Measurements from ENCODE around the gene UNC13C.

DNA sequence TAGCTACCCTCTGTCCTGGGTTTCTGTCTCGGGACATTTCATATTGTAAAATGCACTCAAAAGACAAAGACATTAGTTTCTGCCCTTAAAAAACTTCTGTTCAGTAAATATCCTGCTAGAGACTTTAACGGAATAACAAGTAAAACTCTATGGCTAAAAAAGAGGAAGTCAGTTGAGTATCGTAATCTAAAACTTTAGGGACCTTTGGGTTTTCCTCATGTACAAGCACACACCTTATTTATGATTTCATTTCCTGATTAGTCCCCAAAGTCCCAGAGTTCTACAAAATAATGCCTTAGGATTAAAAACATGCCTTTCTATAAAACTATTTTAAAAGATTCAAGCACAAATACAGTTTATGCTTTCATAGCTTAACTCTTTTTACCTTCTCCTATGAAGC, 585.9 kb downstream of the UNC13C start:
- TF ChIP-seq RAD21 (IDR thresholded peaks at IDR 0.05; ENCODE audit: low read length) (no peak), EP300 (IDR thresholded peaks at IDR 0.05; ENCODE audit: borderline replicate concordance in 1 of 2, low read depth in 1 of 2, low read length in 1 of 2) (no peak), GATA2 (CRISPR knock-in tag; IDR thresholded peaks at IDR 0.05) (no peak), POLR2AphosphoS5 (IDR thresholded peaks at IDR 0.05; ENCODE audit: low read depth, low read length) (no peak), CHD2 (IDR thresholded peaks at IDR 0.05; ENCODE audit: low read length, partially characterized antibody) (no peak)
- TF ChIP-seq, protein P1, sequence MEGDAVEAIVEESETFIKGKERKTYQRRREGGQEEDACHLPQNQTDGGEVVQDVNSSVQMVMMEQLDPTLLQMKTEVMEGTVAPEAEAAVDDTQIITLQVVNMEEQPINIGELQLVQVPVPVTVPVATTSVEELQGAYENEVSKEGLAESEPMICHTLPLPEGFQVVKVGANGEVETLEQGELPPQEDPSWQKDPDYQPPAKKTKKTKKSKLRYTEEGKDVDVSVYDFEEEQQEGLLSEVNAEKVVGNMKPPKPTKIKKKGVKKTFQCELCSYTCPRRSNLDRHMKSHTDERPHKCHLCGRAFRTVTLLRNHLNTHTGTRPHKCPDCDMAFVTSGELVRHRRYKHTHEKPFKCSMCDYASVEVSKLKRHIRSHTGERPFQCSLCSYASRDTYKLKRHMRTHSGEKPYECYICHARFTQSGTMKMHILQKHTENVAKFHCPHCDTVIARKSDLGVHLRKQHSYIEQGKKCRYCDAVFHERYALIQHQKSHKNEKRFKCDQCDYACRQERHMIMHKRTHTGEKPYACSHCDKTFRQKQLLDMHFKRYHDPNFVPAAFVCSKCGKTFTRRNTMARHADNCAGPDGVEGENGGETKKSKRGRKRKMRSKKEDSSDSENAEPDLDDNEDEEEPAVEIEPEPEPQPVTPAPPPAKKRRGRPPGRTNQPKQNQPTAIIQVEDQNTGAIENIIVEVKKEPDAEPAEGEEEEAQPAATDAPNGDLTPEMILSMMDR (IDR thresholded peaks at IDR 0.05) = no peak
- TF ChIP-seq, protein P2, sequence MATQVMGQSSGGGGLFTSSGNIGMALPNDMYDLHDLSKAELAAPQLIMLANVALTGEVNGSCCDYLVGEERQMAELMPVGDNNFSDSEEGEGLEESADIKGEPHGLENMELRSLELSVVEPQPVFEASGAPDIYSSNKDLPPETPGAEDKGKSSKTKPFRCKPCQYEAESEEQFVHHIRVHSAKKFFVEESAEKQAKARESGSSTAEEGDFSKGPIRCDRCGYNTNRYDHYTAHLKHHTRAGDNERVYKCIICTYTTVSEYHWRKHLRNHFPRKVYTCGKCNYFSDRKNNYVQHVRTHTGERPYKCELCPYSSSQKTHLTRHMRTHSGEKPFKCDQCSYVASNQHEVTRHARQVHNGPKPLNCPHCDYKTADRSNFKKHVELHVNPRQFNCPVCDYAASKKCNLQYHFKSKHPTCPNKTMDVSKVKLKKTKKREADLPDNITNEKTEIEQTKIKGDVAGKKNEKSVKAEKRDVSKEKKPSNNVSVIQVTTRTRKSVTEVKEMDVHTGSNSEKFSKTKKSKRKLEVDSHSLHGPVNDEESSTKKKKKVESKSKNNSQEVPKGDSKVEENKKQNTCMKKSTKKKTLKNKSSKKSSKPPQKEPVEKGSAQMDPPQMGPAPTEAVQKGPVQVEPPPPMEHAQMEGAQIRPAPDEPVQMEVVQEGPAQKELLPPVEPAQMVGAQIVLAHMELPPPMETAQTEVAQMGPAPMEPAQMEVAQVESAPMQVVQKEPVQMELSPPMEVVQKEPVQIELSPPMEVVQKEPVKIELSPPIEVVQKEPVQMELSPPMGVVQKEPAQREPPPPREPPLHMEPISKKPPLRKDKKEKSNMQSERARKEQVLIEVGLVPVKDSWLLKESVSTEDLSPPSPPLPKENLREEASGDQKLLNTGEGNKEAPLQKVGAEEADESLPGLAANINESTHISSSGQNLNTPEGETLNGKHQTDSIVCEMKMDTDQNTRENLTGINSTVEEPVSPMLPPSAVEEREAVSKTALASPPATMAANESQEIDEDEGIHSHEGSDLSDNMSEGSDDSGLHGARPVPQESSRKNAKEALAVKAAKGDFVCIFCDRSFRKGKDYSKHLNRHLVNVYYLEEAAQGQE (IDR thresholded peaks at IDR 0.05; ENCODE audit: low read depth, low read length) = no peak
- TF ChIP-seq, protein P3, sequence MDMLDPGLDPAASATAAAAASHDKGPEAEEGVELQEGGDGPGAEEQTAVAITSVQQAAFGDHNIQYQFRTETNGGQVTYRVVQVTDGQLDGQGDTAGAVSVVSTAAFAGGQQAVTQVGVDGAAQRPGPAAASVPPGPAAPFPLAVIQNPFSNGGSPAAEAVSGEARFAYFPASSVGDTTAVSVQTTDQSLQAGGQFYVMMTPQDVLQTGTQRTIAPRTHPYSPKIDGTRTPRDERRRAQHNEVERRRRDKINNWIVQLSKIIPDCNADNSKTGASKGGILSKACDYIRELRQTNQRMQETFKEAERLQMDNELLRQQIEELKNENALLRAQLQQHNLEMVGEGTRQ (IDR thresholded peaks at IDR 0.05; ENCODE audit: borderline replicate concordance, low read depth, low read length) = no peak
